Prostate gland (tissue), 2 donors: Measurements from ENCODE around the gene CARNS1.

Source experiments
- POLR2AphosphoS5 ChIP-seq: sonication (generic); formaldehyde crosslinking; IDR thresholded peaks from one replicate; pipeline ENCODE4 v1.6.1; 2017; ENCODE audit warnings: antibody characterized with exemption
- TF ChIP-seq, protein P1 (sequence below), 4 experiments: fragments of 200-600 bp in 2 of 4; fragments of 450-650 bp in 2 of 4; sonication (generic) in 2 of 4; IDR thresholded peaks; 1 replicate in 3 of 4; 2 replicates in 1 of 4; pipeline ENCODE4 v1.5.1; 2016 to 2019; ENCODE audit warnings: antibody characterized with exemption in 4 of 4, mild to moderate bottlenecking in 2 of 4, moderate library complexity in 2 of 4

DNA sequence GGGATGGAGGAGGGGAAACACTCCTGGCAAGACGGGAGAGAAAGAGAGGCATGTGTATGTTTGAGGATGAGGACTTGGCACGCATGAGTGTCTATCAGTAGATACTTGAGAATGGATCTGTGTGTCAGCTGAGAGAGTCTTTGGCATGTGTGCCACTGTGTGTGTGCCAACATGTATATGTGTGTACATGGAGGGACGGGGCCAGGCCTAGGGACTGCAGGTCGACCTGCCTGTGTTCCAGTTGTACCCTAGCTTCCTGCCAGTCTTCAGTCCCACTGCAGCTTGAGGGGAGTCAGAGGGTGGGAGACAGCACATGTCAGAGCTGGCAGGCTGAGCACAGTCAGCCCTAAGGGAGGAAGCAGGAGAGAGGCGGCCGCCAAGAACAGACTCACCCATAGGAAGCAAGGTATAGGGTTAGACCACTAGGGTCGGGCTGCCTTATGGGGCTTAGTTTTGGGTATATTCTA, 47.7 kb upstream of the CARNS1 start:
- TF ChIP-seq, protein P1, sequence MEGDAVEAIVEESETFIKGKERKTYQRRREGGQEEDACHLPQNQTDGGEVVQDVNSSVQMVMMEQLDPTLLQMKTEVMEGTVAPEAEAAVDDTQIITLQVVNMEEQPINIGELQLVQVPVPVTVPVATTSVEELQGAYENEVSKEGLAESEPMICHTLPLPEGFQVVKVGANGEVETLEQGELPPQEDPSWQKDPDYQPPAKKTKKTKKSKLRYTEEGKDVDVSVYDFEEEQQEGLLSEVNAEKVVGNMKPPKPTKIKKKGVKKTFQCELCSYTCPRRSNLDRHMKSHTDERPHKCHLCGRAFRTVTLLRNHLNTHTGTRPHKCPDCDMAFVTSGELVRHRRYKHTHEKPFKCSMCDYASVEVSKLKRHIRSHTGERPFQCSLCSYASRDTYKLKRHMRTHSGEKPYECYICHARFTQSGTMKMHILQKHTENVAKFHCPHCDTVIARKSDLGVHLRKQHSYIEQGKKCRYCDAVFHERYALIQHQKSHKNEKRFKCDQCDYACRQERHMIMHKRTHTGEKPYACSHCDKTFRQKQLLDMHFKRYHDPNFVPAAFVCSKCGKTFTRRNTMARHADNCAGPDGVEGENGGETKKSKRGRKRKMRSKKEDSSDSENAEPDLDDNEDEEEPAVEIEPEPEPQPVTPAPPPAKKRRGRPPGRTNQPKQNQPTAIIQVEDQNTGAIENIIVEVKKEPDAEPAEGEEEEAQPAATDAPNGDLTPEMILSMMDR (IDR thresholded peaks at IDR 0.05) = no peak
- no peak for TF ChIP-seq POLR2AphosphoS5
